Astrocyte (in vitro differentiated cells and primary cell): ENCODE results near the gene GALNT18.

Experiments used
- CTCF ChIP-seq: IDR thresholded peaks from 2 replicates; pipeline ENCODE4 v1.5.1; 2011; ENCODE audit warnings: low read depth, mild to moderate bottlenecking, inconsistent platforms, low read length, moderate library complexity; ENCODE audit not compliant: insufficient read depth
- EZH2 ChIP-seq: IDR thresholded peaks from 2 replicates; pipeline ENCODE4 v1.6.1; 2012; ENCODE audit warnings: mild to moderate bottlenecking, low read length, inconsistent platforms; ENCODE audit not compliant: insufficient read depth

- TF ChIP-seq EZH2 (no peak), CTCF (no peak)
Observed at GRCh38 chr11:11500744-11501487, 120.9 kb downstream of the GALNT18 start.
